GM18519 (cell line): Measurements from ENCODE around the gene DLG4.
"Not testable (repeated sequence)": the region's sequence is repeated elsewhere in the genome, so short reads cannot be mapped to it uniquely, and the experiment has no call there.

ENCODE experiments used
- ATAC-seq: cut with Tn5 transposase; IDR thresholded peaks from one replicate; pipeline ENCODE4 v1.9.1; 2021; ENCODE audit warnings: mild to moderate bottlenecking, moderate library complexity; ENCODE audit not compliant: unreplicated experiment, low FRiP score

The DLG4 gene

GRCh38 chr17:7172522-7173191 lies 47.0 kb downstream of the DLG4 start:
- not testable (repeated sequence) for ATAC-seq

GRCh38 chr17:7169565-7169908 lies 50.1 kb downstream of the DLG4 start:
- ATAC-seq = not testable (repeated sequence)

- ATAC-seq = not testable (repeated sequence)
Measured at GRCh38 chr17:7168841-7169564, 50.6 kb downstream of the DLG4 start.

- no peak for ATAC-seq
Measured at GRCh38 chr17:7167832-7168231, 51.8 kb downstream of the DLG4 start.

- ATAC-seq = no peak
Measured at GRCh38 chr17:7166873-7167272, 52.8 kb downstream of the DLG4 start.

GRCh38 chr17:7159571-7159970 lies 60.1 kb downstream of the DLG4 start:
- ATAC-seq = not testable (repeated sequence)

GRCh38 chr17:7158424-7158823 lies 61.2 kb downstream of the DLG4 start:
- not testable (repeated sequence) for ATAC-seq

GRCh38 chr17:7156342-7156940 lies 63.2 kb downstream of the DLG4 start:
- no peak for ATAC-seq

- ATAC-seq = no peak
Measured at GRCh38 chr17:7147772-7148171, 71.9 kb downstream of the DLG4 start.

GRCh38 chr17:7146115-7146514 lies 73.5 kb downstream of the DLG4 start:
- ATAC-seq = no peak

GRCh38 chr17:7144213-7144612 lies 75.4 kb downstream of the DLG4 start:
- ATAC-seq = no peak

GRCh38 chr17:7141824-7142223 lies 77.8 kb downstream of the DLG4 start:
- ATAC-seq = no peak

GRCh38 chr17:7139400-7139799 lies 80.2 kb downstream of the DLG4 start:
- no peak for ATAC-seq

GRCh38 chr17:7138800-7139381 lies 80.7 kb downstream of the DLG4 start:
- no peak for ATAC-seq

- ATAC-seq = no peak
Measured at GRCh38 chr17:7137171-7137943, 82.3 kb downstream of the DLG4 start.
